Measurements from ENCODE around the gene TENM4. TPM values are rescaled to one million over a fixed set of nuclear protein-coding genes. Genes with fewer than 3 reads are reported as not detected.

Gene TENM4
- total and polyA plus RNA-seq, 2 of the 8 experiments (the other 6 are each of a cell fraction or from before 2014, with no cell fraction given), result 3.5 to 7.2 TPM

- TF ChIP-seq PHF8 (conservative IDR thresholded peaks at IDR 0.05; ENCODE audit: low read depth, low read length) (no peak), CHD7 (IDR thresholded peaks at IDR 0.05; ENCODE audit: insufficient replicate concordance, low read length) (no peak), JUN (IDR thresholded peaks at IDR 0.05; ENCODE audit: low read depth, low read length) (no peak), TAF7 (optimal IDR thresholded peaks at IDR 0.05; ENCODE audit: borderline replicate concordance, low read depth, low read length) (no peak), BRCA1 (IDR thresholded peaks at IDR 0.05; ENCODE audit: low read depth, low read length) (no peak), GTF2F1 (IDR thresholded peaks at IDR 0.05; ENCODE audit: borderline replicate concordance, low read depth, low read length) (no peak), NRF1 (IDR thresholded peaks at IDR 0.05; ENCODE audit: low read depth, low read length) (no peak), HDAC2 (IDR thresholded peaks at IDR 0.05; ENCODE audit: borderline replicate concordance in 1 of 2, low read depth in 2 of 2, low read length in 2 of 2) (no peak)
Observed at GRCh38 chr11:78763664-78764063, 677.2 kb downstream of the TENM4 start (continued).
